ENCODE results near the gene DYNLRB2. TPM values are rescaled to one million over a fixed set of nuclear protein-coding genes. Genes with fewer than 3 reads are reported as not detected.
A peak's percentile ranks its signal among the peaks of the same experiment; 100 is the strongest.

Gene DYNLRB2
- total and polyA plus RNA-seq, 2 of the 13 experiments (the other 11 are each of a cell fraction or from before 2014, with no cell fraction given): not detected

GRCh38 chr16:80530479-80530878 is 10.3 kb upstream of the DYNLRB2 start:
- CTCF ChIA-PET (ENCODE audit: low intra/inter-chr PET ratio, low total read pairs): no interaction called here
- intact Hi-C loops (cut with micrococcal nuclease; ENCODE audit: unreplicated experiment): no loop called here
- no peaks in the 10 kb centered on the region for H3K9me3 ChIP-seq (ENCODE audit: low read length)
- no peaks in the 10 kb centered on the region for H3K4me1 ChIP-seq (ENCODE audit: insufficient read depth, low read length)
- DNase-seq (ENCODE audit: low spot score): no peak
- H3K36me3 ChIP-seq (replicated peaks in 1 of 2; ENCODE audit: control insufficient read depth in 1 of 2, insufficient read depth in 2 of 2, low read length in 2 of 2): no peaks in the 10 kb centered on the region
- FAIRE-seq: no peak
- H3K4me2 ChIP-seq (ENCODE audit: low read depth, low read length): no peak overlapping the region
- H4K20me1 ChIP-seq (ENCODE audit: insufficient read depth, low read length): no peaks in the 10 kb centered on the region
- BruUV-seq (replicated peaks): no TSS peak
- no peak for ATAC-seq
- H3K27ac ChIP-seq (ENCODE audit: extremely low read length, insufficient read depth, low read length): no peak overlapping the region
- POLR2A ChIA-PET: no interaction called here
- no peaks in the 10 kb centered on the region for H3K79me2 ChIP-seq (ENCODE audit: insufficient read depth, low read length)
- no peaks in the 10 kb centered on the region for H3K27me3 ChIP-seq (ENCODE audit: control insufficient read depth in 1 of 2, insufficient read depth in 2 of 2, low read length in 2 of 2)
- no peak overlapping the region for H2AFZ ChIP-seq (ENCODE audit: low read length)
- TF ChIP-seq SMYD3 (CRISPR knock-in tag; IDR thresholded peaks at IDR 0.05) (no peak), USF2 (IDR thresholded peaks at IDR 0.05; ENCODE audit: low read depth, low read length) (0 out of 2 replicates have a peak, but pooled peaks have one; percentile 10), USF2 (CRISPR knock-in tag; IDR thresholded peaks at IDR 0.05; ENCODE audit: borderline replicate concordance) (no peak), RAD51 (IDR thresholded peaks at IDR 0.05; ENCODE audit: borderline replicate concordance) (peak; percentile 56; the same call in 1 of the 2 replicates), ZNF672 (CRISPR knock-in tag; IDR thresholded peaks at IDR 0.05) (no peak)
- no peak overlapping the region for H3K9ac ChIP-seq (ENCODE audit: insufficient read depth, low read depth, low read length)
- 3% methylated on average over 4 of the region's 4 CpGs for WGBS (ENCODE audit: low lambda C conversion rate)
- H3K4me3 ChIP-seq (replicated peaks in 1 of 3; ENCODE audit: insufficient read depth in 1 of 3, low read depth in 2 of 3, low read length in 3 of 3): no peak overlapping the region
- in situ Hi-C loops (cut with HindIII; ENCODE audit: extremely low pct_ligation_motif_present, low pct_unique_long_range_greater_than_20kb): no loop called here

GRCh38 chr16:80536238-80536637 is 4.6 kb upstream of the DYNLRB2 start:
- FAIRE-seq (no peak), ATAC-seq (no peak), DNase-seq (ENCODE audit: low spot score) (no peak)
- Histone ChIP-seq H3K36me3 (replicated peaks in 1 of 2; ENCODE audit: control insufficient read depth in 1 of 2, insufficient read depth in 2 of 2, low read length in 2 of 2) (no peaks in the 10 kb centered on the region), H3K4me3 (replicated peaks in 1 of 3; ENCODE audit: insufficient read depth in 1 of 3, low read depth in 2 of 3, low read length in 3 of 3) (no peak overlapping the region), H4K20me1 (ENCODE audit: insufficient read depth, low read length) (no peaks in the 10 kb centered on the region), H3K27me3 (ENCODE audit: control insufficient read depth in 1 of 2, insufficient read depth in 2 of 2, low read length in 2 of 2) (peaks cover 0 to 2% of the 10 kb centered on the region in 2 experiments; a peak in 1 of 5 replicates), H3K9me3 (ENCODE audit: low read length) (peaks cover 6% of the 10 kb centered on the region), H3K79me2 (ENCODE audit: insufficient read depth, low read length) (no peaks in the 10 kb centered on the region), H3K4me1 (ENCODE audit: insufficient read depth, low read length) (peaks cover 12% of the 10 kb centered on the region), H2AFZ (ENCODE audit: low read length) (no peak overlapping the region), H3K27ac (ENCODE audit: extremely low read length, insufficient read depth, low read length) (no peak overlapping the region), H3K4me2 (ENCODE audit: low read depth, low read length) (no peak overlapping the region), H3K9ac (ENCODE audit: insufficient read depth, low read depth, low read length) (no peak overlapping the region)
- in situ Hi-C loops (cut with HindIII; ENCODE audit: extremely low pct_ligation_motif_present, low pct_unique_long_range_greater_than_20kb) (no loop called here), intact Hi-C loops (cut with micrococcal nuclease; ENCODE audit: unreplicated experiment) (no loop called here)
- ChIA-PET POLR2A (no interaction called here), CTCF (ENCODE audit: low intra/inter-chr PET ratio, low total read pairs) (no interaction called here)
- 0% methylated on average over 2 of the region's 2 CpGs for WGBS (ENCODE audit: low lambda C conversion rate)
- TF ChIP-seq UBTF (CRISPR knock-in tag; IDR thresholded peaks at IDR 0.05) (no peak), ZFAT (CRISPR knock-in tag; conservative IDR thresholded peaks at IDR 0.05) (no peak), NFE2L2 (IDR thresholded peaks at IDR 0.05; ENCODE audit: low read length) (peak; percentile 77), NCOA2 (CRISPR knock-in tag; IDR thresholded peaks at IDR 0.05) (no peak), POLR2AphosphoS5 (IDR thresholded peaks at IDR 0.05; ENCODE audit: low read depth, low read length) (no peak), MAZ (IDR thresholded peaks at IDR 0.05; ENCODE audit: borderline replicate concordance, low read depth, low read length) (no peak), MAZ (CRISPR knock-in tag; IDR thresholded peaks at IDR 0.05; ENCODE audit: low read depth) (no peak), ZNF672 (CRISPR knock-in tag; IDR thresholded peaks at IDR 0.05) (no peak), MAFK (conservative IDR thresholded peaks at IDR 0.05 in 1 of 2, IDR thresholded peaks at IDR 0.05 in 1 of 2; ENCODE audit: low read length in 2 of 2) (0 out of 4 replicates have a peak, but pooled peaks have one; percentile 3 to 21), IKZF5 (CRISPR knock-in tag; IDR thresholded peaks at IDR 0.05) (no peak)
- no TSS peak for BruUV-seq (replicated peaks)

All from HepG2 (cell line).